ENCODE data around the gene REPS1. TPM values are rescaled to one million over a fixed set of nuclear protein-coding genes. Genes with fewer than 3 reads are reported as not detected.

Gene REPS1
- total and polyA plus RNA-seq, 10 donors: 17.2 to 75.7 (median 58.6) TPM

DNA sequence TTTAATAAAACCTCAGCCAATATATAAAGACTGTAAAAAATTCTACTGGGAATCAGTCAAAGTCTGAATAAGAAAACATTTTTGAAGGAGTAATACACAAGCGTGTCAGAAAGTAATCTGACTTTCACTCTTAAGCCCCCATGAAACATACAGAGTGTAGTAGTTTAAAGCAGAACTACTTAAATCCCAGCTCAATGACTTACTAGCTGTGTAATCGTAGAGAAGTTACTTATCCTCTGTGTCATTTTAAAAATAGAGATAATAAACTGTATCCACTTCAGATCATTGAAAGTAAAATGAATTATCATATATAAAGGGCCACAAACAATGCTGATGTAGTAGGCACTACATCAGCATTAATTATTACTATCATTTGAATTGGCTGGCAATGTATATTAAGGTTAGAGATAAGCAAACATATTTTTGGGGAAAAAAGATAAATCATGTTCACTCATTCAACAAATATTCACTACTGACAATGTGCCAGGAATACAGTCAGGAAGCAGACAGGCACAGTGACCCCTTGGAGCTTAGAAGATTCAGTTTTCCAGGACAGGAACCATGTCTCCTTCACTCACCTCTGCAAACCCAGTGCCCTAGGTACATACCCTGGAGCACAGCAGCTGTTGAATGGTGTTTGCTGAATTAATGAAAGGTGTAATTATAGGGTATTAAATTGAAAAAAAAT lies 14.4 kb downstream of the REPS1 start:
- 26 to 67% (median 50%) methylated on average over 2 of the region's 2 CpGs for WGBS, 5 donors
- H3K4me1 ChIP-seq: peaks cover 30 to 99% (median 69%) of the 10 kb centered on the region in 6 donors
- no peaks in the 10 kb centered on the region for H3K27me3 ChIP-seq (replicated peaks in 1 of 7)
- H3K4me3 ChIP-seq: no peak overlapping the region
- intact Hi-C loops (cut with DNase I; ENCODE audit: low total_unique reads): no loop called here
- H3K36me3 ChIP-seq: no peaks in the 10 kb centered on the region
- H3K27ac ChIP-seq: peak overlapping the region in 4 of 8 donors; percentile 21 to 72 (median 62)
- no peaks in the 10 kb centered on the region for H3K9me3 ChIP-seq
- DNase-seq: no peak
- no peak for TF ChIP-seq POLR2A (IDR thresholded peaks at IDR 0.05)
- no peak for TF ChIP-seq CTCF (IDR thresholded peaks at IDR 0.05 in 8 of 11, conservative IDR thresholded peaks at IDR 0.05 in 3 of 11)
- TF ChIP-seq POLR2AphosphoS5 (IDR thresholded peaks at IDR 0.05): no peak

DNA sequence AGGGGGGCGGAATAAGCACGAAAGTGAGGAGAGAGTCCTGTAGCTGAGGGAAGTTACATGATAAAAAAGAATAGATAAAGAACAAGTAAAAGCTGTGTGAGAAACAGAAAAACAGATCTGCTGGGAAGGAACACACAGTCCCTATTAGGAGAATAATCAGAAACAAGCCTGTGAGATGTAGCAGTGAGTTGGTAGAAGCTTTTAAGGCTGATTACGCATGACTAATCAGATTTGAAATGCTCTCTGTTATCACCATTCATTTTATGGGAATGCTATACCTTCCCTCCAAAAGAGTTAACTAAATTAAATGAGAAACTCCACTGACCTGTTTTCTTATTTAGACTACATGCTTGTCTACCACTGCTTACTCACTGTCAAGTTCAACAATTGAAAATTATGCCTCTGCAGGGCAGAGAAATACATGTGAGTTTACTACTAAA lies 15.8 kb downstream of the REPS1 start:
- TF ChIP-seq POLR2A (IDR thresholded peaks at IDR 0.05): no peak
- no peak for TF ChIP-seq POLR2AphosphoS5 (IDR thresholded peaks at IDR 0.05)
- no peak for TF ChIP-seq CTCF (IDR thresholded peaks at IDR 0.05 in 8 of 11, conservative IDR thresholded peaks at IDR 0.05 in 3 of 11)
- intact Hi-C loops (cut with DNase I; ENCODE audit: low total_unique reads): no loop called here
- 84 to 97% (median 93%) methylated on average over 3 of the region's 3 CpGs for WGBS, 5 donors
- Histone ChIP-seq H3K4me3 (no peak overlapping the region), H3K9me3 (no peaks in the 10 kb centered on the region), H3K27ac (peak overlapping the region in 5 of 8 donors; percentile 22 to 78 (median 72)), H3K36me3 (no peaks in the 10 kb centered on the region), H3K4me1 (peaks cover 30 to 99% (median 68%) of the 10 kb centered on the region in 6 donors), H3K27me3 (replicated peaks in 1 of 7) (no peaks in the 10 kb centered on the region)
- DNase-seq: no peak

DNA sequence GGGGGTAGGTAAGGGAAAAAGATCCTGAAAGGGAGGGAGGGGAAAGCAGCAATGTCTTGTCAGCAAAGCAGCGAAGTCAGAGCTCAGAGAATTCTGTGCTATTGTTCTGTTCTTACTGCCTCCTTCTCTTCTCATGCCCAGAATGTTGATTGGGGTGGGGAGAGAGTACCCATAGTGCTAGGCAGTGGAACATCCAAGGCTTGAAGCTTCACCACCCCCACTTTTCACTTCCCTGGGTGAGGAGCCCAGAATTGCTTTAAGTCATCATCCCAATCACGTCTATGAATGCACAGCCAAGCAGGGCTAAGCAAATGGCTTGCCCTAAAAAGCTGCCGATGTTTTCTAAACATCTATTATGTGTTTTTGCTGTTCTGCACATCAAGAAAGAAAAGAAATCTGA lies 16.5 kb downstream of the REPS1 start:
- TF ChIP-seq POLR2AphosphoS5 (IDR thresholded peaks at IDR 0.05) (no peak), POLR2A (IDR thresholded peaks at IDR 0.05) (no peak), CTCF (IDR thresholded peaks at IDR 0.05 in 8 of 11, conservative IDR thresholded peaks at IDR 0.05 in 3 of 11) (no peak)
- peaks cover 30 to 99% (median 68%) of the 10 kb centered on the region in 6 donors for H3K4me1 ChIP-seq
- H3K4me3 ChIP-seq: no peak overlapping the region
- H3K27me3 ChIP-seq (replicated peaks in 1 of 7): no peaks in the 10 kb centered on the region
- intact Hi-C loops (cut with DNase I; ENCODE audit: low total_unique reads): no loop called here
- H3K9me3 ChIP-seq: no peaks in the 10 kb centered on the region
- no peak for DNase-seq
- peak overlapping the region in 6 of 8 donors; percentile 22 to 78 (median 72) for H3K27ac ChIP-seq
- WGBS, 5 donors: 84 to 88% (median 87%) methylated on average over 3 of the region's 3 CpGs
- H3K36me3 ChIP-seq: no peaks in the 10 kb centered on the region

GRCh38 chr6:138970856-138971425 lies 17.1 kb downstream of the REPS1 start:
- H3K4me3 ChIP-seq: no peak overlapping the region
- intact Hi-C loops (cut with DNase I; ENCODE audit: low total_unique reads): no loop called here
- no peak for TF ChIP-seq CTCF (IDR thresholded peaks at IDR 0.05 in 8 of 11, conservative IDR thresholded peaks at IDR 0.05 in 3 of 11)
- no peak for TF ChIP-seq POLR2A (IDR thresholded peaks at IDR 0.05)
- no peak for TF ChIP-seq POLR2AphosphoS5 (IDR thresholded peaks at IDR 0.05)
- H3K27ac ChIP-seq: peak overlapping the region in 7 of 8 donors; percentile 22 to 78 (median 71)
- H3K36me3 ChIP-seq: no peaks in the 10 kb centered on the region
- 33 to 47% (median 40%) methylated on average over 1 of the region's 1 CpG for WGBS, 5 donors
- H3K9me3 ChIP-seq: no peaks in the 10 kb centered on the region
- no peaks in the 10 kb centered on the region for H3K27me3 ChIP-seq (replicated peaks in 1 of 7)
- peaks cover 32 to 99% (median 67%) of the 10 kb centered on the region in 6 donors for H3K4me1 ChIP-seq
- DNase-seq: no peak

Data from spleen (tissue), 11 donors.